ENCODE results near the gene PTF1A. TPM values are rescaled to one million over a fixed set of nuclear protein-coding genes. Genes with fewer than 3 reads are reported as not detected.

PTF1A gene
- total and polyA plus RNA-seq, 2 of the 4 experiments (the other 2 are of a cell fraction): not detected

GRCh38 chr10:23157691-23158369 is 34.3 kb upstream of the PTF1A start:
- ChIA-PET CTCF (interaction anchor here (0.8 to 2.0 kb wide), 10 partner anchors 9 to 1398 kb away, joined by 3 to 12 read pairs (median 4); no protein-coding TSS in a partner anchor), POLR2A (ENCODE audit: unreplicated experiment) (interaction anchor here (0.5 kb wide), 1 partner anchor 1310 kb away, joined by 4 read pairs; no protein-coding TSS in a partner anchor)
- Histone ChIP-seq H2BK15ac (ENCODE audit: low read depth, low read length) (no peak overlapping the region), H2BK20ac (ENCODE audit: low read depth, low read length) (no peak overlapping the region), H3K4me3 (ENCODE audit: insufficient read depth, low read depth, low read length) (no peak overlapping the region), H2BK5ac (ENCODE audit: low read depth, low read length, poor library complexity, severe bottlenecking) (no peak overlapping the region), H2AK9ac (replicated peaks; ENCODE audit: low read depth, low read length, poor library complexity) (peak overlapping the region; percentile 55), H4K5ac (ENCODE audit: low read depth, low read length) (no peak overlapping the region), H3K27me3 (ENCODE audit: control insufficient read depth, insufficient read depth, low read length) (peaks cover 2% of the 10 kb centered on the region; the same call in 1 of the 2 replicates), H4K91ac (ENCODE audit: insufficient read depth, low read depth, low read length) (no peak overlapping the region), H2AK5ac (ENCODE audit: low read depth, low read length) (no peak overlapping the region), H3K23ac (ENCODE audit: low read depth, low read length) (no peak overlapping the region), H3K4me1 (ENCODE audit: control insufficient read depth, insufficient read depth, low read length) (no peaks in the 10 kb centered on the region), H3K4me2 (ENCODE audit: low read depth, low read length) (peak overlapping the region; percentile 51; the same call in 1 of the 2 replicates), H2BK120ac (ENCODE audit: low read depth, low read length) (no peak overlapping the region), H3K36me3 (ENCODE audit: control insufficient read depth, insufficient read depth, low read length) (no peaks in the 10 kb centered on the region), H3K18ac (ENCODE audit: low read depth, low read length) (no peak overlapping the region), H3K14ac (replicated peaks; ENCODE audit: low read depth, low read length) (no peak overlapping the region), H3K56ac (ENCODE audit: extremely low read depth, insufficient read depth, low read length) (no peak overlapping the region), H2AFZ (replicated peaks; ENCODE audit: low read length, poor library complexity) (no peak overlapping the region), H3K27ac (ENCODE audit: insufficient read depth, low read length) (no peak overlapping the region), H3K4ac (ENCODE audit: low read depth, low read length) (no peak overlapping the region), H4K20me1 (ENCODE audit: insufficient read depth, low read length) (no peaks in the 10 kb centered on the region), H3K9me3 (ENCODE audit: control insufficient read depth, insufficient read depth, low read length) (no peaks in the 10 kb centered on the region), H3K79me1 (ENCODE audit: low read depth in 1 of 2, low read length in 2 of 2) (no peaks in the 10 kb centered on the region), H4K8ac (ENCODE audit: low read depth in 2 of 2, low read length in 2 of 2) (no peak overlapping the region), H3K9ac (ENCODE audit: low read depth, low read length) (no peak overlapping the region), H3K9me1 (ENCODE audit: insufficient read depth, low read length) (no peaks in the 10 kb centered on the region)
- no CpG with 5 or more reads among the region's 12 CpGs for WGBS, 2 experiments (ENCODE audit: extremely low coverage in 2 of 2, insufficient read length in 1 of 2)
- DNase-seq (peak; percentile 39), ATAC-seq (ENCODE audit: low read depth) (peak; percentile 81)
- intact Hi-C loops (cut with micrococcal nuclease): loop anchor here (1.0 to 2.0 kb wide), 9 partner anchors 135 to 1399 kb away; no protein-coding TSS in a partner anchor
- no TSS peak for BruUV-seq (replicated peaks)
- in situ Hi-C loops (cut with MboI; ENCODE audit: low sequenced_read_pairs): loop anchor here (10.0 to 25.0 kb wide), 5 partner anchors 147 to 1354 kb away; partner anchors contain the start of gene KIAA1217
- dilution Hi-C loops (cut with HindIII; ENCODE audit: low sequenced_read_pairs, unreplicated experiment): no loop called here
- TF ChIP-seq POLR2A (IDR thresholded peaks at IDR 0.05; ENCODE audit: low read depth, low read length): no peak
- TF ChIP-seq SMC3 (IDR thresholded peaks at IDR 0.05; ENCODE audit: low read depth, low read length): no peak
- TF ChIP-seq ELK1 (IDR thresholded peaks at IDR 0.05; ENCODE audit: borderline replicate concordance, low read depth, low read length): no peak
- TF ChIP-seq MAZ (IDR thresholded peaks at IDR 0.05; ENCODE audit: borderline replicate concordance, low read depth, low read length): no peak
- TF ChIP-seq RCOR1 (IDR thresholded peaks at IDR 0.05; ENCODE audit: insufficient replicate concordance, low read length): no peak
- no peak for TF ChIP-seq USF2 (IDR thresholded peaks at IDR 0.05; ENCODE audit: low read depth, low read length)
- TF ChIP-seq MAFK (IDR thresholded peaks at IDR 0.05; ENCODE audit: low read depth, low read length): no peak
- TF ChIP-seq RAD21 (IDR thresholded peaks at IDR 0.05; ENCODE audit: low read length): 0 out of 2 replicates have a peak, but pooled peaks have one; percentile 18
- TF ChIP-seq BHLHE40 (IDR thresholded peaks at IDR 0.05; ENCODE audit: low read depth, low read length): no peak
- TF ChIP-seq CTCF (conservative IDR thresholded peaks at IDR 0.05; ENCODE audit: low read depth, low read length): peak; percentile 29; the same call in 1 of the 2 replicates
- TF ChIP-seq MXI1 (IDR thresholded peaks at IDR 0.05; ENCODE audit: borderline replicate concordance, low read depth, low read length): no peak
- no peak for TF ChIP-seq CHD1 (IDR thresholded peaks at IDR 0.05; ENCODE audit: low read depth, low read length)
- no peak for TF ChIP-seq CEBPB (IDR thresholded peaks at IDR 0.05; ENCODE audit: low read depth, low read length)
- peak; percentile 24; the same call in 1 of the 2 replicates for TF ChIP-seq FOS (IDR thresholded peaks at IDR 0.05; ENCODE audit: low read depth, low read length)

Measured in IMR-90 (cell line).